SU-DHL-6 (cell line): ENCODE measurements around the gene DPYSL4.

Experiments
- CTCF ChIP-seq: fragments of 200-600 bp; sonication (generic); IDR thresholded peaks from one replicate; pipeline ENCODE4 v1.5.1; 2017; ENCODE audit warnings: antibody characterized with exemption, mild to moderate bottlenecking, low read length, moderate library complexity; ENCODE audit not compliant: insufficient read depth, poor library complexity, severe bottlenecking
- EZH2phosphoT487 ChIP-seq: fragments of 200-600 bp; sonication (generic), shearing (Covaris generic); conservative IDR thresholded peaks from 2 replicates; pipeline ENCODE4 v1.6.1; 2018; ENCODE audit warnings: mild to moderate bottlenecking, antibody characterized with exemption, low read length, moderate library complexity, mixed read lengths

GRCh38 chr10:132163278-132163765, 23.4 kb upstream of the DPYSL4 start:
- TF ChIP-seq CTCF (no peak), EZH2phosphoT487 (no peak)
